ENCODE measurements around the gene ANKRD63.

The ANKRD63 gene

GRCh38 chr15:40295297-40295696, 12.4 kb upstream of the ANKRD63 start:
- no peak for DNase-seq

- no peak for DNase-seq
Observed at GRCh38 chr15:40293905-40294895, 11.3 kb upstream of the ANKRD63 start.

- no peak for DNase-seq
Observed at GRCh38 chr15:40293006-40293405, 10.1 kb upstream of the ANKRD63 start.

GRCh38 chr15:40292246-40292645, 9.4 kb upstream of the ANKRD63 start:
- no peak for DNase-seq

- no peak for DNase-seq
Observed at GRCh38 chr15:40290918-40291574, 8.2 kb upstream of the ANKRD63 start.

GRCh38 chr15:40290545-40290917, 7.7 kb upstream of the ANKRD63 start:
- no peak for DNase-seq

- no peak for DNase-seq
Observed at GRCh38 chr15:40289140-40289775, 6.4 kb upstream of the ANKRD63 start.

- DNase-seq: no peak
Observed at GRCh38 chr15:40287968-40288367, 5.1 kb upstream of the ANKRD63 start.

GRCh38 chr15:40287505-40287904, 4.6 kb upstream of the ANKRD63 start:
- DNase-seq: no peak

- no peak for DNase-seq
Observed at GRCh38 chr15:40286794-40287193, 3.9 kb upstream of the ANKRD63 start.

- DNase-seq: no peak
Observed at GRCh38 chr15:40286061-40286532, 3.2 kb upstream of the ANKRD63 start.

- DNase-seq: no peak
Observed at GRCh38 chr15:40285554-40286011, 2.7 kb upstream of the ANKRD63 start.

GRCh38 chr15:40285151-40285550, 2.3 kb upstream of the ANKRD63 start:
- no peak for DNase-seq

- no peak for DNase-seq
Observed at GRCh38 chr15:40283615-40284300, 894 bp upstream of the ANKRD63 start.

GRCh38 chr15:40282147-40282868, 556 bp downstream of the ANKRD63 start:
- no peak for DNase-seq

GRCh38 chr15:40281801-40282146, 1.1 kb downstream of the ANKRD63 start:
- no peak for DNase-seq

GRCh38 chr15:40281057-40281800, 1.6 kb downstream of the ANKRD63 start:
- DNase-seq: no peak

GRCh38 chr15:40280260-40281056, 2.4 kb downstream of the ANKRD63 start:
- DNase-seq: no peak

GRCh38 chr15:40279437-40280141, 3.3 kb downstream of the ANKRD63 start:
- DNase-seq: no peak

- DNase-seq: no peak
Observed at GRCh38 chr15:40278026-40278425, 4.8 kb downstream of the ANKRD63 start.
